ENCODE data around the gene SUFU.

GRCh38 chr10:102515724-102516123, 12.0 kb downstream of the SUFU start:
- no peak for TF ChIP-seq POLR2AphosphoS5 (IDR thresholded peaks at IDR 0.05; ENCODE audit: low read depth, low read length)
- TF ChIP-seq POLR2A (IDR thresholded peaks at IDR 0.05; ENCODE audit: low read depth, low read length), result no peak
- no peak for TF ChIP-seq TAF1 (IDR thresholded peaks at IDR 0.05; ENCODE audit: borderline replicate concordance, low read depth, low read length)
